Activated T-helper 1 cell treated with anti-CD3 and anti-CD28 coated beads, Interleukin-12 subunit alpha, Interleukin-12 subunit beta, Interleukin-2, Interleukin-4 antibody, amounts not matched to agents 30 ng/mL and 10 ng/mL and 1 ng/mL, durations not matched to agents 14 hours and 24 hours and 36 hours (primary cell): Measurements from ENCODE around the gene SLC6A19. TPM values are rescaled to one million over a fixed set of nuclear protein-coding genes. Genes with fewer than 3 reads are reported as not detected.

ENCODE experiments used
- DNase-seq: peaks from one replicate; pipeline ENCODE4 v3.0.0; 2021; ENCODE audit warnings: low spot score
- H3K27ac Mint-ChIP-seq: one replicate; pipeline ENCODE4 v1.8.0; 2021; ENCODE audit warnings: mild to moderate bottlenecking, mixed read lengths
- H3K27me3 Mint-ChIP-seq: one replicate; pipeline ENCODE4 v1.8.0; 2022; ENCODE audit warnings: mild to moderate bottlenecking, moderate library complexity, mixed read lengths; ENCODE audit not compliant: insufficient read depth
- H3K36me3 Mint-ChIP-seq: one replicate; pipeline ENCODE4 v1.8.0; 2021; ENCODE audit warnings: low read depth, mixed read lengths
- H3K4me1 Mint-ChIP-seq: one replicate; pipeline ENCODE4 v1.8.0; 2021; ENCODE audit warnings: low read depth, mixed read lengths
- H3K4me3 Mint-ChIP-seq: one replicate; pipeline ENCODE4 v1.8.0; 2021; ENCODE audit warnings: mild to moderate bottlenecking, moderate library complexity, mixed read lengths
- H3K9me3 Mint-ChIP-seq: one replicate; pipeline ENCODE4 v1.8.0; 2021; ENCODE audit warnings: mixed read lengths
- intact Hi-C: fragments of 100-400 bp; cut with micrococcal nuclease; formaldehyde crosslinking; loops from one replicate; pipeline ENCODE4 v1.15.1; 2024
- total RNA-seq: library from RNA; stranded (reverse); gene quantifications from 2 replicates; pipeline ENCODE4 v1.2.3, GENCODE V29; 2022

SLC6A19 gene
- total RNA-seq, 1 donor from 2014 or later = not detected

DNA sequence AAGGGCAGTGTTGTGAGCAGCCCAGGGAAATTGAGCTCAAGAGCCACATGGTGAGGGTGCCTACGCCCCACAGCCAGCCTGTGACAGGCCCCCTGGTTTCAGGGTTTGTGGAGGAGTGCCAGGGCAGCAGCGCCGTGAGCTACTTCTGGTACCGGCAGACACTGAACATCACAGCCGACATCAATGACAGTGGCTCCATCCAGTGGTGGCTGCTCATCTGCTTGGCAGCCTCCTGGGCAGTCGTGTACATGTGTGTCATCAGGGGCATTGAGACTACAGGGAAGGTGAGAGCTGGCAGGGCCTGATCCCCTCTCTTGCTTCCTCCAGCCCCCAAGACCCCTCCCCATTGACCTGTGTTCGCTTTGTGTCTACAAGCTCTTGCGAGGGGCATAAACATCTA, 34.0 kb downstream of the SLC6A19 start:
- H3K36me3 Mint-ChIP-seq = no peaks in the 10 kb centered on the region
- DNase-seq = no peak
- intact Hi-C loops = no loop called here
- H3K9me3 Mint-ChIP-seq = peaks cover 11% of the 10 kb centered on the region
- H3K27ac Mint-ChIP-seq = no peak overlapping the region
- no peak overlapping the region for H3K4me3 Mint-ChIP-seq
- H3K27me3 Mint-ChIP-seq = no peaks in the 10 kb centered on the region
- H3K4me1 Mint-ChIP-seq = no peaks in the 10 kb centered on the region

DNA sequence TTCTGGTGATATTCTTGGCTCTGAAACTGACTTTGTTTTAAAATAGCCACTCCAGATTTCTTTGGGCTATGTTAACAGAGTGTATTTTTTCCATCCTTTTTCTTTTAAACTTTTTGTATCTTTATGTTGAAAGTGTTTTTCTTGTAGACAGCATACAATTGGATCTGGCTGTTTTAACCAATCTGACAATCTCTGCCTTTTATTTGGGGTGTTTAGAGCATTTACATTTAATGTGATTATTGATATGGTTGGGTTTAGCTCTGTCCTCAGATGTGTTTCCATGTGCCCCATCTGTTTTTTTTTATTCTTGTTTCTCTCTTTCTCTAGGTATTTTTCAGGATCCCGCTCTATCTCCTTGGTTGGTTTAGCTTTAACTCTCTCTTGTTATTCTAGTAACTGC, 34.4 kb downstream of the SLC6A19 start:
- H3K27me3 Mint-ChIP-seq = no peaks in the 10 kb centered on the region
- peaks cover 11% of the 10 kb centered on the region for H3K9me3 Mint-ChIP-seq

DNA sequence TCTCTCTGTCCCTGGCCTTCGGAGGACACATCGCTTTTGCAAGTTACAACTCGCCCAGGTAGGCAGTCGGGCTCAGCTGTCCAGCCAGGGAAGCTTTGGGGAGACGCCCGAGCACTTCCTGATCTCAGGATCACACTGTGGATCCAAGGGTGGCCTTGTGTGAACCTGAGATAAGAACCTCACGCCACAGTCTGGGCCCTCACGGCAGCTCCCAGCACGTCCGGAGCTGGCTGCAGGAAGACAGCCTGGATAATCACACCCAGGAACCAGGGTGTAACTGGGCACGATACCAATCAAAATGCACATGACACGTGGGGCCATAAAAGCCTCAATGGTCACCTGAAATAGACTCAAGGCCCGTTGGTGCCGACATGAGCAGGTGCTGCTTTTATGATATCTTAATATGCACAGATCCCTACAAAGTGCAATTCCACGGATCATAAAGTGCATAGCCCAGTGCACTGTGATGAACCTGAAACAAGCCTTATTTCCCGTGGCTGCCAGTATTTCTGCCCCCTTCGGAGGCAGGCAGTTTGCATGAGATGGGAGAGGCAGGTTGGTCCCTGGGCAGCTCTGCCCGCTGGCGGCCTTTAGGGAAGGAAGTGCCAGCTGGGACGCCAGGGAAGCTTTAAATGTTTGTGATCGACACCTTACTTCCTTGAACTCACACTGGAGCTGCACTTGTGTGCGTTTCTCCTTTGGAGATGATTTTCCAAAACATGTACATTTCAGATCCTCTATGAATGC, 38.3 kb downstream of the SLC6A19 start:
- H3K9me3 Mint-ChIP-seq = peaks cover 11% of the 10 kb centered on the region
- H3K4me1 Mint-ChIP-seq = no peaks in the 10 kb centered on the region
- no peak overlapping the region for H3K4me3 Mint-ChIP-seq
- intact Hi-C loops = no loop called here
- no peak overlapping the region for H3K27ac Mint-ChIP-seq
- H3K27me3 Mint-ChIP-seq = peaks cover 3% of the 10 kb centered on the region
- DNase-seq = no peak
- no peaks in the 10 kb centered on the region for H3K36me3 Mint-ChIP-seq

More for the DNA sequence above, 34.4 kb downstream of the SLC6A19 start:
- Mint-ChIP-seq H3K4me3 (no peak overlapping the region), H3K4me1 (no peaks in the 10 kb centered on the region), H3K27ac (no peak overlapping the region), H3K36me3 (no peaks in the 10 kb centered on the region)
- intact Hi-C loops = no loop called here
- no peak for DNase-seq

DNA sequence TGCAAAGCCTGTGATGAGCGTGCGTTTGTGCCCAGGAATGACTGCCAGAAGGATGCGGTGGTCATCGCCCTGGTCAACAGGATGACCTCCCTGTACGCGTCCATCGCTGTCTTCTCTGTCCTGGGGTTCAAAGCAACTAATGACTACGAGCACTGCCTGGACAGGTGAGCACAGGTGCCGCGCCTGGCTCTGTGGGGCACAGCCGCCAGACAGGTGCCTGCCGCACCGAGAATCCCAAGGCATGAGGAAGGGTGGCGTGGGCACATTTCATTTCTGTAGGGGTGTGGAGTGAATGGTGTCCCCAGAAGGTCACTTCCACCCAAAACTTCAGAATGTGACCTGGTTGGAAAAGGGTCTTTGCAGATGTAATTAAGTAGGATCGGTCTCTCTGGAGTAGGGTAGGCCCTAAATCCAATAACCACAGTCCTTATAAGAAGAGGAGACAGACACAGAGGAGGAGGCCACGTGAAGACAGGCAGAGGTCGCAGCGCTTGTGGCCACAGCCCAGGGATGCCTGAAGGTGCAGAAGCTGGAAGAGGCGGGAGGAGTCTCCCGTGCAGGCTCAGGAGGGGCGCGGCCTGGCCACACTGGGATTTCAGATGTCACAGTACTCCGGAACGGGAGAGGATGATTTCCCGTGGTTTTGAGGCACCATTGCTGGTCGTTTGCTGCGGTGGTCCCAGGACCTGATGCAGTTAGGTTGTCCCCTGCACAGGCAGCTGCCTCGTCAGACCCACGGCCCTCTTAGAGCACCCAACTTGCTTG, 39.3 kb downstream of the SLC6A19 start:
- no peaks in the 10 kb centered on the region for H3K36me3 Mint-ChIP-seq
- H3K4me1 Mint-ChIP-seq = no peaks in the 10 kb centered on the region
- peaks cover 3% of the 10 kb centered on the region for H3K27me3 Mint-ChIP-seq
- no peak overlapping the region for H3K4me3 Mint-ChIP-seq
- intact Hi-C loops = no loop called here
- no peak for DNase-seq
- no peak overlapping the region for H3K27ac Mint-ChIP-seq
- peaks cover 10% of the 10 kb centered on the region for H3K9me3 Mint-ChIP-seq

DNA sequence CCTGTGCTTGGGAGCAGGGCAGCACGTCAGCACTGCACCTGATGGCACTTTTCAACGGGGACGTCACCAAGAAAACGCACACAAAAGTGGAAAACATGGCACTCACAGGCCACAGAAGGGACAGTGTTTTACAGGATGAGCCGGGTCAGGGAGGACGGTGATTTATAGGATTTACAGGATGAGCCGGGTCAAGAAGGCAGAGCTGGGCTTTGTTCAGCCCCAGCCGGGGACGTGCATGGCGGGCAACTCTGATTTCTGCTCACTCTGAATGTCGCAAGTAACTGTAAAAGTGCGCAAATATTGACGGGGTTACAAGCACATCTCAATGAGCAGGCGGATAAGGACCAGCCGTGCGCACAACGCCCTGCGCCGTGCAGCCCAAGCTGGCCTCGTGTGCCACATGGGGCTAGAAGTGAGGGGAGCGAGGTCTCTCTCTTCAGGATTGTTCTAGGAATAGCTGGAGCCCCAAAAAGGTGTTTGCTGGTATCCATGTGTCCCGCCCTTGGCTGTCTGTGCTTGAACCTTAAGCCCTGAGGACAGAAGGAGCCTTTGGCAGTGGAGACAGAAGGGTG, 40.2 kb downstream of the SLC6A19 start:
- Mint-ChIP-seq H3K36me3 (no peaks in the 10 kb centered on the region), H3K27ac (no peak overlapping the region), H3K9me3 (peaks cover under 1% of the 10 kb centered on the region), H3K4me3 (no peak overlapping the region), H3K27me3 (peaks cover 3% of the 10 kb centered on the region), H3K4me1 (no peaks in the 10 kb centered on the region)
- DNase-seq = no peak
- intact Hi-C loops = no loop called here

DNA sequence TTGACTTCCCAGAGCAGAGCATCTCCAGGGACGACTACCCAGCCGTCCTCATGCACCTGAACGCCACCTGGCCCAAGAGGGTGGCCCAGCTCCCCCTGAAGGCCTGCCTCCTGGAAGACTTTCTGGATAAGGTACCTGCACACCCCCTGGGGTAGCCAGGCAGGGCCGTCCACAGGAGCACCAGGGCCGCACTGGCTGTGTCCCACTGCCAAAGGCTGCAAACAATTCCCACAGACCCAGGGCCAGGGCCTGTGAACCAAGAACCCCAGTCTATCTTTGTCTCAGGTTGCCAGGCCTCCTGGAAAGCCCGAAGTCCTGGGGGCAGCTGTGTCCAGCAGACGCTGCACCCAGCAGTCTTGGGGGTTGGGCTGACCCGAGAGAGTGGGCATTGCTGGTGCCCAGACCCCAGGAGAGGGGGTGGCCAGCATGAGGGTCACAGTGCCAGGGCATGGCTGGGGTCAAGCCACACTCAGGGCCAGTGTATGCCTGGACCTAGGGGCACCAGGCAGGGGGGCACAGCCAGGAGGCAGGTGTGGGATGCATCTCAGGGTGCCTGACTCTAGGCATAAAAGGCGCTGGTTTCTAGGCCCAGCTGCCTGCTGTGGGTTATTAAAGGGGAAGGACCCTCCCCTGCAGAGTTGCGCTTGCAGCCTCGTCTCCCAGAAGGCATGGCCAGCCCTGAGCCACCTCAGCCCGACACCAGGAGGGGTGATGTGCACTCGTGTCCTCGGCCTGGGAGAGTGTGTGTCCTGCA, 41.5 kb downstream of the SLC6A19 start:
- H3K27me3 Mint-ChIP-seq = peaks cover 3% of the 10 kb centered on the region

DNA sequence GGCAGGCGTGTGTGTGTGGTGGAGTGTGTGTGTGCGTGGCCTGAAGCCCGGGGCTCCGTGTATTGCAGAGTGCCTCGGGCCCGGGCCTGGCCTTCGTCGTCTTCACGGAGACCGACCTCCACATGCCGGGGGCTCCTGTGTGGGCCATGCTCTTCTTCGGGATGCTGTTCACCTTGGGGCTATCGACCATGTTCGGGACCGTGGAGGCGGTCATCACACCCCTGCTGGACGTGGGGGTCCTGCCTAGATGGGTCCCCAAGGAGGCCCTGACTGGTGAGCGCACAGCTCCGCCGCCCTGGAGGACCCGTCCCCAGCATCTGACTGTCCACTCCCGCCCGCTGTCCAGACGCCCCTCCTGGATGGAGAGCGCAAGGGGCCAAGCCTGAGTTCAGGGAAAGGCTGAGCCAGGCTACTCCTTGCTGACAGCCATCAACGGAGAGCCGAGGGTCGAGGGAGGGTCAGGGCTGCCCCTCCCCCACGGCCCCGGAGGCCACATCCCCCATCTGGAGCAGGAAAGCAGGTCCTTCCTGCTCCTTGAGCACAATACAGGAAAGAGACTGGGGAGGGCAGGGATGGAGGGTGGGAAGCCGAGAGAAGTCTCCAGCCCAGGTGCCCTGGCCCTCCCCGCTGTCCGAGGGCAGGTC, 42.2 kb downstream of the SLC6A19 start:
- no peaks in the 10 kb centered on the region for H3K9me3 Mint-ChIP-seq
- no peak overlapping the region for H3K4me3 Mint-ChIP-seq
- DNase-seq = no peak
- no peaks in the 10 kb centered on the region for H3K4me1 Mint-ChIP-seq
- peaks cover 3% of the 10 kb centered on the region for H3K27me3 Mint-ChIP-seq
- H3K36me3 Mint-ChIP-seq = no peaks in the 10 kb centered on the region
- intact Hi-C loops = no loop called here
- H3K27ac Mint-ChIP-seq = no peak overlapping the region

More for the DNA sequence above, 41.5 kb downstream of the SLC6A19 start:
- DNase-seq = no peak
- intact Hi-C loops = no loop called here
- no peaks in the 10 kb centered on the region for H3K36me3 Mint-ChIP-seq
- H3K27ac Mint-ChIP-seq = no peak overlapping the region
- no peaks in the 10 kb centered on the region for H3K9me3 Mint-ChIP-seq
- no peaks in the 10 kb centered on the region for H3K4me1 Mint-ChIP-seq
- H3K4me3 Mint-ChIP-seq = no peak overlapping the region

DNA sequence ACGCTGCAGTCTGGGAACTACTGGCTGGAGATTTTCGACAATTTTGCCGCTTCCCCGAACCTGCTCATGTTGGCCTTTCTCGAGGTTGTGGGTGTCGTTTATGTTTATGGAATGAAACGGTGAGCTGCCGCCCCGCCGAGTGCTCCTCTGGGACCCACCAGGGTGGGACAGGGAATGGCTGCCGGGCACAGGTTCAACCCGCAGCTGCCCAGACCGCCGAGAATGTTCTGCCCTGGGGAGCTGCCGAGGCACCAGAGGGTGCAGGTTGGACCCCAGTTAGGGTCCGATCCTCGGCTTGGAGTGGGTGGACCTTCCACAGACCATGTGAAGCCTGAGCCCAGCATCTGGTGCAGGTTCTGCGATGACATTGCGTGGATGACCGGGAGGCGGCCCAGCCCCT, 42.9 kb downstream of the SLC6A19 start:
- Mint-ChIP-seq H3K4me3 (no peak overlapping the region), H3K27ac (no peak overlapping the region), H3K9me3 (no peaks in the 10 kb centered on the region), H3K36me3 (no peaks in the 10 kb centered on the region), H3K4me1 (no peaks in the 10 kb centered on the region), H3K27me3 (peaks cover 3% of the 10 kb centered on the region)
- intact Hi-C loops = no loop called here
- no peak for DNase-seq

DNA sequence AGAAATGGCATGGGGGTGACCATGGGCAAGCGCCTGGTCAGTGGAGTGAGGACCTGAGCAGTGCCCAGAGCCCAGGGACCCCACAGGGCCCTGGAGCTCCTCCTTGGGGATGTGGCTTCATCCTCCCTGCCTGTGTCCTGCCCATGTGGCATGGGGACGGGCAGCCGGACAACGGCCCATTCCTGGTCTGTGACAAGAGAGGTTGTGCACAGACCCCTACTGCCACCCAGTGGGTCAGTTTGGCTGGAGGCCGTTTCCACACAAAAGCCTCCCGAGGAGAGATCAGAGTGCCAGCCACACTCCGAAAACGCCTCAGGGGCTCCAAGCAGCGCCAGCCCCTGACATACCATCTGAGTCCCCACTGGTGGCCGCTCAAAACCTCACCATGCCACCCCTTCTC, 43.6 kb downstream of the SLC6A19 start:
- Mint-ChIP-seq H3K27me3 (peaks cover 3% of the 10 kb centered on the region), H3K9me3 (no peaks in the 10 kb centered on the region), H3K36me3 (no peaks in the 10 kb centered on the region), H3K4me3 (no peak overlapping the region), H3K27ac (no peak overlapping the region), H3K4me1 (no peaks in the 10 kb centered on the region)
- DNase-seq = no peak
- intact Hi-C loops = no loop called here

DNA sequence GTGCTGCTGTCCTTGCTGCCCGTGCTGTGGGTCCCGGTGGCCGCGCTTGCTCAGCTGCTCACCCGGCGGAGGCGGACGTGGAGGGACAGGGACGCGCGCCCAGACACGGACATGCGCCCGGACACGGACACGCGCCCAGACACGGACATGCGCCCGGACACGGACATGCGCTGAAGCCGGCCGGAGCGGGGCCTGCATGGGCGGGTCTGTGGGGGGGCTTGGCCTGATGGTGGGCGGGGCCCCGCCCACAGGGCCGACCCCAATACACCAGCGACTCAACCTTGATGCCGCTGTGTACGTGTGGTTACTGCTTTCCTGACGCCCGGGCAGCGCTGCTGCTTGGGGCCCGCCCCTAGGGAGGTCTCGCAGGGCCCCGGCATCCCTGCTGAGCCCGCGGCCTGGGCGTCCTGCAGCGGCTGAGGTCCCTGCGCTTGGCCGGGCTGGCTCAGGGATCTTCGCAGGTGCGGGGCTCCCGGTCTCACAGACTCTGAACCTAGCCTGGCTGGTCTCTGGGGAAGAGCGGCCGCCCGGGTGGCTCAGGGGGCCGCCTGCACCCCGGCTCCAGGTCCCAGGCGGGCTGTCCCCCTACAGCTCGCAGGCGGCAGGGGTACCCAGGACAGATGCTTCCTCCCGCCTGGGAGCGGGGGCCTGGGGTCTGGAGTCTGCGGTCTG, 44.6 kb downstream of the SLC6A19 start:
- Mint-ChIP-seq H3K4me1 (no peaks in the 10 kb centered on the region), H3K4me3 (no peak overlapping the region), H3K27me3 (peaks cover 3% of the 10 kb centered on the region), H3K27ac (no peak overlapping the region), H3K36me3 (no peaks in the 10 kb centered on the region), H3K9me3 (no peaks in the 10 kb centered on the region)
- no peak for DNase-seq
- intact Hi-C loops = no loop called here

DNA sequence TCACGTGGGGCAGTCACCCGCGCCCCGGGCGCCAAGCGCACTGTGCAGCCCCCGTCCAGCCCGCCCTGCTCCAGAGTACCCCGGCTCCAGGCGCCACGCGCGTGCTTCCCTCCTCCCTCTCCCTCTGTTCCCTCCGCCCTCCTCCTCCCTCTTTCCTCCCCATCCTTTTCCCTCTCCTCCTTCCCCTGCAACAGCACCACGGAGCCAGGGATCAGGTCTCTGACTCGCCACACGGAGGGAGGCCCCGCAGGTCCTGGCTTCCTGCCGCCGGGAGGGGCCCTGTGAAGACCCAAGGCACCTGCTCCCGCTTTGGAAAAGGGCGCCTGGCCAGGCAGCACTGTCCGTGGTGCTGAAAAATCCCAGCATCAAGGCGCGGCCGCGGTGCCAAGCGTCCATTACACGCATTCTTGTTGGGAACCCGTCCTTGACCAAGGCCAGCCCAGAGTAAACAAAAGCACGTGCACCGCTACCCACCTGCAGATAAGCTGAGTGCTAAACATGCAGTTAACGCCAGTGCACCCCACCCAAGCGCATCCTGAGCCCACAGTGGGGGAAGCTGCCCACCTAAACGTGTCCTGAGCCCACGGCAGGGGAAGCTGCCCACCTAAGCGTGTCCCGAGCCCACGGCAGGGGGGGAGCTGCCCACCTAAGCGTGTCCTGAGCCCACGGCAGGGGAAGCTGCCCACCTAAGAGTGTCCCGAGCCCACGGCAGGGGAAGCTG, 45.5 kb downstream of the SLC6A19 start:
- intact Hi-C loops = no loop called here

More for the DNA sequence above, 45.5 kb downstream of the SLC6A19 start:
- no peak for DNase-seq
- no peaks in the 10 kb centered on the region for H3K9me3 Mint-ChIP-seq
- no peaks in the 10 kb centered on the region for H3K36me3 Mint-ChIP-seq
- H3K4me3 Mint-ChIP-seq = no peak overlapping the region
- H3K4me1 Mint-ChIP-seq = no peaks in the 10 kb centered on the region
- H3K27me3 Mint-ChIP-seq = no peaks in the 10 kb centered on the region
- no peak overlapping the region for H3K27ac Mint-ChIP-seq
